Measurements from ENCODE around the gene AHNAK.
"Not testable (repeated sequence)": the region's sequence is repeated elsewhere in the genome, so short reads cannot be mapped to it uniquely, and the experiment has no call there.

Gene AHNAK

GRCh38 chr11:62462508-62462892, 84.1 kb downstream of the AHNAK start:
- DNase-seq (ENCODE audit: low read depth in 2 of 2), result no peak

GRCh38 chr11:62461740-62462507, 84.7 kb downstream of the AHNAK start:
- no peak for DNase-seq (ENCODE audit: low read depth in 2 of 2)

- no peak for DNase-seq (ENCODE audit: low read depth in 2 of 2)
Measured at GRCh38 chr11:62459080-62459479, 87.5 kb downstream of the AHNAK start.

GRCh38 chr11:62458212-62459002, 88.2 kb downstream of the AHNAK start:
- no peak for DNase-seq (ENCODE audit: low read depth in 2 of 2)

- DNase-seq (ENCODE audit: low read depth in 2 of 2), result no peak
Measured at GRCh38 chr11:62457478-62457877, 89.1 kb downstream of the AHNAK start.

- no peak for DNase-seq (ENCODE audit: low read depth in 2 of 2)
Measured at GRCh38 chr11:62456630-62457029, 90.0 kb downstream of the AHNAK start.

- no peak for DNase-seq (ENCODE audit: low read depth in 2 of 2)
Measured at GRCh38 chr11:62452839-62453468, 93.7 kb downstream of the AHNAK start.

- DNase-seq (ENCODE audit: low read depth in 2 of 2), result no peak
Measured at GRCh38 chr11:62452261-62452660, 94.3 kb downstream of the AHNAK start.

GRCh38 chr11:62451241-62451621, 95.4 kb downstream of the AHNAK start:
- no peak for DNase-seq (ENCODE audit: low read depth in 2 of 2)

- no peak for DNase-seq (ENCODE audit: low read depth in 2 of 2)
Measured at GRCh38 chr11:62450543-62451240, 95.9 kb downstream of the AHNAK start.

GRCh38 chr11:62449912-62450311, 96.7 kb downstream of the AHNAK start:
- DNase-seq (ENCODE audit: low read depth in 2 of 2), result not testable (repeated sequence)

GRCh38 chr11:62449451-62449851, 97.2 kb downstream of the AHNAK start:
- DNase-seq (ENCODE audit: low read depth in 2 of 2), result no peak

GRCh38 chr11:62446091-62446490, 100.5 kb downstream of the AHNAK start:
- DNase-seq (ENCODE audit: low read depth in 2 of 2), result no peak

- DNase-seq (ENCODE audit: low read depth in 2 of 2), result no peak
Measured at GRCh38 chr11:62445314-62445740, 101.3 kb downstream of the AHNAK start.

GRCh38 chr11:62444835-62445234, 101.8 kb downstream of the AHNAK start:
- DNase-seq (ENCODE audit: low read depth in 2 of 2), result no peak

GRCh38 chr11:62444236-62444833, 102.3 kb downstream of the AHNAK start:
- peak; percentile 21 to 47 for DNase-seq (ENCODE audit: low read depth in 2 of 2)

GRCh38 chr11:62443390-62444235, 103.0 kb downstream of the AHNAK start:
- no peak for DNase-seq (ENCODE audit: low read depth in 2 of 2)

GRCh38 chr11:62439785-62440602, 106.6 kb downstream of the AHNAK start:
- DNase-seq (ENCODE audit: low read depth in 2 of 2), result no peak

- DNase-seq (ENCODE audit: low read depth in 2 of 2), result no peak
Measured at GRCh38 chr11:62438641-62439040, 108.0 kb downstream of the AHNAK start.

GRCh38 chr11:62437616-62438015, 109.0 kb downstream of the AHNAK start:
- no peak for DNase-seq (ENCODE audit: low read depth in 2 of 2)
